A673 (cell line): ENCODE data around the gene SPINK2. TPM values are rescaled to one million over a fixed set of nuclear protein-coding genes. Genes with fewer than 3 reads are reported as not detected.

Experiments
- BruUV-seq: library from RNA; stranded (reverse); fragments of 400-500 nt; replicated peaks from 2 replicates; lab custom pipeline; 2021; lab: Mats Ljungman, UMichigan
- CTCF ChIA-PET: fragments of 300-600 bp; sonication (Branson Sonifier 250); formaldehyde crosslinking; loops from one replicate; lab custom pipeline; 2022; ENCODE audit warnings: antibody characterized with exemption; lab: Charles Lee
- POLR2A ChIA-PET: fragments of 300-600 bp; sonication (Branson Sonifier 250); formaldehyde crosslinking; loops from one replicate; lab custom pipeline; 2022; ENCODE audit warnings: antibody characterized with exemption; ENCODE audit not compliant: low non-redundant PET; lab: Charles Lee
- DNase-seq: peaks from one replicate; pipeline ENCODE4 v3.0.0-alpha.2; 2015; ENCODE audit warnings: low spot score
- H3K27ac ChIP-seq: fragments of 200-600 bp; sonication (generic); 2 replicates; pipeline ENCODE4 v1.5.1; 2016; ENCODE audit warnings: mixed run types, low read depth, mild to moderate bottlenecking, mixed read lengths, antibody characterized with exemption, low read length; ENCODE audit not compliant: poor library complexity, severe bottlenecking
- H3K27me3 ChIP-seq: fragments of 200-600 bp; sonication (generic); replicated peaks from 2 replicates; pipeline ENCODE4 v1.6.1; 2017; ENCODE audit warnings: mixed run types, low read depth, mild to moderate bottlenecking, mixed read lengths, antibody characterized with exemption, low read length; ENCODE audit not compliant: insufficient read depth, poor library complexity
- H3K36me3 ChIP-seq: fragments of 200-600 bp; sonication (generic); 2 replicates; pipeline ENCODE4 v1.6.1; 2016; ENCODE audit warnings: mixed run types, mild to moderate bottlenecking, mixed read lengths, antibody characterized with exemption, low read length; ENCODE audit not compliant: insufficient read depth, poor library complexity, severe bottlenecking
- H3K4me1 ChIP-seq: fragments of 200-600 bp; sonication (generic); 2 replicates; pipeline ENCODE4 v1.6.1; 2017; ENCODE audit warnings: mixed run types, mild to moderate bottlenecking, mixed read lengths, antibody characterized with exemption, low read length; ENCODE audit not compliant: insufficient read depth, poor library complexity, severe bottlenecking
- H3K4me3 ChIP-seq: fragments of 200-600 bp; sonication (generic); 2 replicates; pipeline ENCODE4 v1.5.1; 2016; ENCODE audit warnings: low read depth, mixed run types, mild to moderate bottlenecking, mixed read lengths, low read length; ENCODE audit not compliant: poor library complexity, severe bottlenecking
- H3K9me3 ChIP-seq: fragments of 200-600 bp; sonication (generic); 2 replicates; pipeline ENCODE4 v1.6.1; 2016; ENCODE audit warnings: mixed run types, low read depth, mild to moderate bottlenecking, mixed read lengths, antibody characterized with exemption, low read length; ENCODE audit not compliant: poor library complexity, severe bottlenecking
- EZH2 ChIP-seq: fragments of 200-600 bp; sonication (generic); IDR thresholded peaks from 2 replicates; pipeline ENCODE4 v1.6.1; 2017; ENCODE audit warnings: borderline replicate concordance, low read depth, mild to moderate bottlenecking, mixed read lengths, antibody characterized with exemption, low read length; ENCODE audit not compliant: poor library complexity, severe bottlenecking
- intact Hi-C: fragments of 100-400 bp; cut with micrococcal nuclease; formaldehyde crosslinking; loops from one replicate; pipeline ENCODE4 v1.10.0; 2022; ENCODE audit not compliant: unreplicated experiment
- total RNA-seq: library from RNA; stranded (reverse); gene quantifications from 2 replicates; pipeline ENCODE4 v1.2.3, GENCODE V29; 2021
- TF ChIP-seq, protein P1 (sequence below): fragments of 300-800, 200-600 bp; sonication (generic); conservative IDR thresholded peaks from 2 replicates; pipeline ENCODE4 v1.5.1; 2017; ENCODE audit warnings: low read depth, mild to moderate bottlenecking, antibody characterized with exemption, low read length, moderate library complexity, mixed read lengths

Gene SPINK2
- total RNA-seq, 1 experiment from 2014 or later = not detected

DNA sequence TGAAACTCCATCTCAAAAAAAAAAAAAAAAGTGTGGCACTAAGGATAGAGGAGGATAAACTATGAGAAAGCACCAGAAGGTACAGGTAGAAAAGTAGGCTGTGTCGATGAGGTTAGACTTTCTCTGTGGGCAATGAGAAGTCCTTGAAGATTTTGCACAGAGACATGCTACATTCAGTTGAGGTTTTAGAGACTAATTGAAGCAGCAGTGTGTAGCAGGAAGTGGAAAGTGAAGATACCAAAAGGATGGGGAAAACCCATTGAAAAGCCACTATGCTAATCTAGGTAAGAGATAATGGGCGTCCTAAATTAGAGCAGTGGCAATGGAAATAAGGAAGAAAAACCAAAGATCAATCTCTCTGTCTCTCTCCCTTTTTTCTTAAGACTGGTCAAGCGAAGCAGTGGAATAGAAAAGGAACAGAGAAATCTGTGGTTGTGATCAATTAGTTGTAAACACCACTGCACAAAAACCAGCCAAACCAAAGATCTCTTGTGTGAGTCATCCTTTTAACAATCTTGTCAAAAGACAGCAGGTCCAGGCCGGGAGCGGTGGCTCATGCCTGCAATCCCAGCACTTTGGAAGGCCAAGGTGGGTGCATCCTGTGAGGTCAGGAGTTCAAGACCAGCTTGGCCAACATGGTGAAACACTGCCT, 3.5 kb downstream of the SPINK2 start:
- Histone ChIP-seq H3K27me3 (no peaks in the 10 kb centered on the region), H3K4me1 (no peaks in the 10 kb centered on the region), H3K4me3 (no peak overlapping the region), H3K9me3 (no peaks in the 10 kb centered on the region), H3K36me3 (no peaks in the 10 kb centered on the region), H3K27ac (no peak overlapping the region)
- intact Hi-C loops = no loop called here
- DNase-seq = no peak
- ChIA-PET POLR2A (no interaction called here), CTCF (no interaction called here)
- BruUV-seq = no TSS peak
- no peak for TF ChIP-seq EZH2
- TF ChIP-seq, protein P1, sequence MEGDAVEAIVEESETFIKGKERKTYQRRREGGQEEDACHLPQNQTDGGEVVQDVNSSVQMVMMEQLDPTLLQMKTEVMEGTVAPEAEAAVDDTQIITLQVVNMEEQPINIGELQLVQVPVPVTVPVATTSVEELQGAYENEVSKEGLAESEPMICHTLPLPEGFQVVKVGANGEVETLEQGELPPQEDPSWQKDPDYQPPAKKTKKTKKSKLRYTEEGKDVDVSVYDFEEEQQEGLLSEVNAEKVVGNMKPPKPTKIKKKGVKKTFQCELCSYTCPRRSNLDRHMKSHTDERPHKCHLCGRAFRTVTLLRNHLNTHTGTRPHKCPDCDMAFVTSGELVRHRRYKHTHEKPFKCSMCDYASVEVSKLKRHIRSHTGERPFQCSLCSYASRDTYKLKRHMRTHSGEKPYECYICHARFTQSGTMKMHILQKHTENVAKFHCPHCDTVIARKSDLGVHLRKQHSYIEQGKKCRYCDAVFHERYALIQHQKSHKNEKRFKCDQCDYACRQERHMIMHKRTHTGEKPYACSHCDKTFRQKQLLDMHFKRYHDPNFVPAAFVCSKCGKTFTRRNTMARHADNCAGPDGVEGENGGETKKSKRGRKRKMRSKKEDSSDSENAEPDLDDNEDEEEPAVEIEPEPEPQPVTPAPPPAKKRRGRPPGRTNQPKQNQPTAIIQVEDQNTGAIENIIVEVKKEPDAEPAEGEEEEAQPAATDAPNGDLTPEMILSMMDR = no peak

DNA sequence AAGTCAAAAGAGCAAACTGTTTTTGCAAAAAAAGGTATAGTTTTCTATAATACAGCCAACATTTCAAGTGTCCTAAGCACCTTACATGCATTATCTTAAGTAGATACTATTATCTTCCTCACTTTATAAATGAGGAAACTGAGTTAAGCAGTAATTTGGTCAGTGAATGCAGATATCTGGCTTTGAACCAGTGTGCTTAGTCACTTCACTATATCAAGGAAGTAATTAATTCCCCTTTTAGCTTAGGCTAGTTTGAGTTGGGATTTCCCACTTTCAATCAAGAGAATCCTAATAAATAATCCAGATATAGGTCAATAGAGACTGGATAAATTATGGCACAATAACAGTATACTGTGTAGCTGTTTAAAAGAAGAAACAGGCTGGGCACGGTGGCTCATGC, 14.8 kb downstream of the SPINK2 start:
- DNase-seq = no peak
- ChIA-PET POLR2A (no interaction called here), CTCF (no interaction called here)
- Histone ChIP-seq H3K27ac (no peak overlapping the region), H3K9me3 (no peaks in the 10 kb centered on the region), H3K27me3 (no peaks in the 10 kb centered on the region), H3K4me3 (no peak overlapping the region), H3K36me3 (no peaks in the 10 kb centered on the region), H3K4me1 (no peaks in the 10 kb centered on the region)
- intact Hi-C loops = loop anchor here (10.0 kb wide), 1 partner anchor 232 kb away; no protein-coding TSS in a partner anchor
- no TSS peak for BruUV-seq
- TF ChIP-seq, protein P1 = no peak
- no peak for TF ChIP-seq EZH2

DNA sequence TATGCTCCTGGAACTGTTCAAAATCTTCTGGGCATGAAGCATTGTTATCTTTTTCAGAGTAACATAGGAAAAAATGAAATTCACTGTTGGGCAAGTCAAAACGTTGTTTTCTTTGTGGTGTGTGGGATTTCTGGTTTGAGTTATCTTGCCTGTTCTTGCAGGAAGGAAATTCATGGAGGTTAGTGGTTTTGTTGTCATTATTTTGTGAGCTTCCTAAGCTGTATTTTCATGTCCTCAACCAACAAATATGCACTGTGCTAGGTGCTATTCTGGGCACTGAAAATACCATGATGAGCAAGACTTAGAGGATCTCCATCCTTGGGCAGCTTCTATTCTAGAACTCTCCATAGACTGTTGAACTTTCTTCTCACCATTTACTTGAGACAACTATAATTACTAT, 16.9 kb downstream of the SPINK2 start:
- no TSS peak for BruUV-seq
- no peak for DNase-seq
- no peak for TF ChIP-seq EZH2
- TF ChIP-seq, protein P1 = no peak
- Histone ChIP-seq H3K27me3 (no peaks in the 10 kb centered on the region), H3K4me1 (no peaks in the 10 kb centered on the region), H3K27ac (no peak overlapping the region), H3K4me3 (no peak overlapping the region), H3K9me3 (no peaks in the 10 kb centered on the region), H3K36me3 (no peaks in the 10 kb centered on the region)
- intact Hi-C loops = loop anchor here (10.0 kb wide), 1 partner anchor 230 kb away; no protein-coding TSS in a partner anchor
- CTCF ChIA-PET = no interaction called here
- POLR2A ChIA-PET = no interaction called here
